Measurements from ENCODE around the gene YDJC. TPM values are rescaled to one million over a fixed set of nuclear protein-coding genes. Genes with fewer than 3 reads are reported as not detected.

YDJC gene
- total RNA-seq, 1 donor from 2014 or later, result 10.3 TPM

DNA sequence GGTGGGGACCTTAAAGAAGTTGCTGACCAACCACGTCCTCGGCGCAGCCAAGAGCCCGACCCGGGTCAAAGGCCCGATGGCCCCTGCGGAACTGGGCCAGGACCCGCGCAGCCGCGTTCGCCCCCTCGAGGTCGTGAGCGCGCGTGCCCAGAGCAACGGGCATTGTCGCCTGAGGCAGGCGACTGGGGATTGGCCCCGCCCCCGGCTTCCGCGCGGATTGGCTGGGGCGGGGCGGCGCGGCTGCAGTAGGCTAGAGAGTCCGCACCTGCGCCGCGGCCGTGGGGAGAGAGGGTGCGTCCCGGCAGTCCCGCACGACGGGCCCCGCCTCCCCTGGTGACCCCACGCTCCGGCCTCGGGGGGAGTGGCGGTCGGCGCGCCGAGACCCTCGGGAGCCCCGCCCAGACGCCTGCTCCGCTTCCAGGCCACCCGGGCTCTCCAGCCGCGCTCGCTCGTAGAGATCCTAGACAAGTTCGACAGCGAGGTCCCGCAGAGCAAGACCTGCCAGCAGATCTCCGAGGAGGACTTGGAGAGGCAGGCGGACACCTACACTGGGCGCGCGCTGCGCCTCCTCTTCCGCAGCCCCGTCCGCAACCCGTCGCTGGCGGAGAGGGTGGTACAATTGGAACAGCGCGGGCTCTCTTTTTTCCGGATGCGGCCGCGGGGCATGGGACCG, 27.7 kb upstream of the YDJC start:
- H3K4me3 Mint-ChIP-seq (ENCODE audit: unreplicated experiment), result peak overlapping the region; percentile 86
- peak overlapping the region; percentile 73 for H3K27ac Mint-ChIP-seq (ENCODE audit: unreplicated experiment)
- no peaks in the 10 kb centered on the region for H3K36me3 Mint-ChIP-seq (ENCODE audit: unreplicated experiment)
- peaks cover 4% of the 10 kb centered on the region for H3K9me3 Mint-ChIP-seq (ENCODE audit: unreplicated experiment)
- DNase-seq, result peak; percentile 84
- no peaks in the 10 kb centered on the region for H3K4me1 Mint-ChIP-seq (ENCODE audit: low read depth, unreplicated experiment)
- TF ChIP-seq, protein P1, sequence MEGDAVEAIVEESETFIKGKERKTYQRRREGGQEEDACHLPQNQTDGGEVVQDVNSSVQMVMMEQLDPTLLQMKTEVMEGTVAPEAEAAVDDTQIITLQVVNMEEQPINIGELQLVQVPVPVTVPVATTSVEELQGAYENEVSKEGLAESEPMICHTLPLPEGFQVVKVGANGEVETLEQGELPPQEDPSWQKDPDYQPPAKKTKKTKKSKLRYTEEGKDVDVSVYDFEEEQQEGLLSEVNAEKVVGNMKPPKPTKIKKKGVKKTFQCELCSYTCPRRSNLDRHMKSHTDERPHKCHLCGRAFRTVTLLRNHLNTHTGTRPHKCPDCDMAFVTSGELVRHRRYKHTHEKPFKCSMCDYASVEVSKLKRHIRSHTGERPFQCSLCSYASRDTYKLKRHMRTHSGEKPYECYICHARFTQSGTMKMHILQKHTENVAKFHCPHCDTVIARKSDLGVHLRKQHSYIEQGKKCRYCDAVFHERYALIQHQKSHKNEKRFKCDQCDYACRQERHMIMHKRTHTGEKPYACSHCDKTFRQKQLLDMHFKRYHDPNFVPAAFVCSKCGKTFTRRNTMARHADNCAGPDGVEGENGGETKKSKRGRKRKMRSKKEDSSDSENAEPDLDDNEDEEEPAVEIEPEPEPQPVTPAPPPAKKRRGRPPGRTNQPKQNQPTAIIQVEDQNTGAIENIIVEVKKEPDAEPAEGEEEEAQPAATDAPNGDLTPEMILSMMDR (IDR thresholded peaks at IDR 0.05; ENCODE audit: partially characterized antibody, unreplicated experiment), result peak; percentile 21
- peaks cover 5% of the 10 kb centered on the region for H3K27me3 Mint-ChIP-seq (ENCODE audit: unreplicated experiment)

DNA sequence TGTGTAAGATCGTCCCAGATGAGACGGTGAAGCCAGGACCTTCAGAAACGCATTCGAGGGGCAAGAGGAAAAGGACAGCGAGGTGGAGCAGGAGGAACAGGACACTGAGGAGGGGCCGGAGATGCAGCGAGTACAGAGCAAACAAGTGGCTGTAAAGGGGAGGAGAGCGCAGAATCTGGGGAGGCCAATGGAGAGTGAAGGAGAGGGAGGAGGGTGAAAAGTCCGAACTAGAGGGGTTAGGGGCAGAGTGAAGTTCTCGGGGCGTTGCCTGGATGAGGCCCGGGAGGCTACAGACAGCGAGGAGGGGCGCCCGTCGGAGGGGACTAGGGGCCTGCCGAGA, 27.2 kb upstream of the YDJC start:
- H3K4me3 Mint-ChIP-seq (ENCODE audit: unreplicated experiment), result peak overlapping the region; percentile 80
- H3K36me3 Mint-ChIP-seq (ENCODE audit: unreplicated experiment), result no peaks in the 10 kb centered on the region
- no peak for DNase-seq
- H3K9me3 Mint-ChIP-seq (ENCODE audit: unreplicated experiment), result peaks cover 4% of the 10 kb centered on the region
- H3K4me1 Mint-ChIP-seq (ENCODE audit: low read depth, unreplicated experiment), result no peaks in the 10 kb centered on the region
- peak overlapping the region; percentile 19 for H3K27ac Mint-ChIP-seq (ENCODE audit: unreplicated experiment)
- TF ChIP-seq, protein P1 (IDR thresholded peaks at IDR 0.05; ENCODE audit: partially characterized antibody, unreplicated experiment), result no peak
- peaks cover 5% of the 10 kb centered on the region for H3K27me3 Mint-ChIP-seq (ENCODE audit: unreplicated experiment)

DNA sequence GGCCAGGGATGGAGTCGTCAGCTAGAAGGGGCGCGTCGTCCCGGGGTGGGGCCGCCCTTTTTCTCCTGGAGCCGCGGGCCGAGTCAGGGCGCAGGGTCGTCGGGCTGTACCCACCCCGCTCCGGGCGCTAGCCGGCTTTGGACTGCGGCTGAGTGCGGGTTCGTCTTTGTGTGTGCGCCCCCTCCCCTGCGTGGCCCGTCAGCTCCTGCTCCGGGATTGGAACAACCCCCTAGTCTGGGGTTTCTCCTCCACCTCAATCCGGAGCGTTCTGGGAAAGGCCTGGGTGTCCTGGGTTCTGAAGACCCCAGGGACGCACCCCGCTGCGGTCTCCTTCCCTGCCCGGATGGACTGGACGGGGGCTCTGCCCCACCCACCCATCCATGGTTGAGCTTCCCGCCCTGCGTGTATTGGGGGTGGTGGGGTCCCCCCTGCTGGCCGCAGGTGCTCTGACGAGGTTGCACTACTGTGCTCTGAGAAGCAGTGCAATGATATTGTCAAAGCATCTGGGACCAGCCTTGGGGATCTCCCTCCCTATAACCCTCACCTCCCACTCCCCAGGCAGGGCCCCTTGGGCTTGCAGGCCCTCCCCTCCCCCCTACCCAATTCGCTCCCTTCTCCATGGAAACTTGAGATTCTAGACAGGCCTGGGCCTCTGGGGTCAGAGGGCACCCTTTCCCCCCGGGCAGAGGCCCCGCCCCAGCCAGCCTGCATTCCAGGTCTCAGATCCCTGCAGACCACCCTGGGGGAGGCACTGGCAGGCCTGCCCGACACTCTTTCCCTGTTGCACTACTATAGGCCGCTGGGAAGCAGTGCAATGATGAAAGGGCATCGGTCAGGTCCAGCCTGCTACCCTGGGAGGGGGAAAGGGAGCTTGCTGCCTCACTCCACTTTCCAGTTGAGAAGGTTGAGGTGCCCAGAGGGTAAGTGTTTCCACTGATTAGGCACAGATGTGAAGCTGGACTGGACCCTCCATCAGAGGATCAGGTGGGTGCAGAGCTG, 23.0 kb upstream of the YDJC start:
- DNase-seq, result peak; percentile 37
- TF ChIP-seq, protein P1 (IDR thresholded peaks at IDR 0.05; ENCODE audit: partially characterized antibody, unreplicated experiment), result no peak
- peak overlapping the region; percentile 95 for H3K4me3 Mint-ChIP-seq (ENCODE audit: unreplicated experiment)
- no peaks in the 10 kb centered on the region for H3K36me3 Mint-ChIP-seq (ENCODE audit: unreplicated experiment)
- peaks cover 13% of the 10 kb centered on the region for H3K27me3 Mint-ChIP-seq (ENCODE audit: unreplicated experiment)
- peak overlapping the region; percentile 98 for H3K27ac Mint-ChIP-seq (ENCODE audit: unreplicated experiment)
- peaks cover 14% of the 10 kb centered on the region for H3K4me1 Mint-ChIP-seq (ENCODE audit: low read depth, unreplicated experiment)
- H3K9me3 Mint-ChIP-seq (ENCODE audit: unreplicated experiment), result peaks cover 13% of the 10 kb centered on the region

DNA sequence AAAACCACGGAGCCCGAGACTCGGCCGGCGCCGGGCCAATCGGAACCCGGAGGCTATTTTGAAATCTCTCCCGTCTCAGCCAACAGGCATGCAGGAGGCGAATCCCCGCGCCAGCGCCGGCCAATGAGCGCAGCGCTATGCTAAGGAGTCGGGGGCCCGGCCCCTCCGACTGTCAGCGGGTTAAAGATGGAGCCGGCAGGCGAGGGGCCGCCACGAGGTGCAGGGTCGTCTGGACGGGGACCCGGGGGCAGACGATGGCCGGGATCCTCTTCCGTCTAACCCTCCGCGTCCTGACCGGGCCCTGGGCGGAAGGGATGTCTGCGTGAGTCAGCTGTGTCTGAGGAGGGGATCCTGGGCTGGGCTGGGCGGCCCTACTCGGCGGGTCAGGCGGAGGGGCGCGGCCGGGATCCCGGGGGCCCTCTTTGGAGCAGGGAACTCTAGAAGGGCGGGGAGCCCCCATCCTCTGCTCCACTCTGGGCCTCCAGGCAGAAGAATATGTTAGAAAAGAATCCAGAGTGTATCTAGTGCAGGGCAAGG, 22.3 kb upstream of the YDJC start:
- H3K36me3 Mint-ChIP-seq (ENCODE audit: unreplicated experiment), result no peaks in the 10 kb centered on the region
- peaks cover 12% of the 10 kb centered on the region for H3K9me3 Mint-ChIP-seq (ENCODE audit: unreplicated experiment)
- H3K27ac Mint-ChIP-seq (ENCODE audit: unreplicated experiment), result peak overlapping the region; percentile 98
- peaks cover 12% of the 10 kb centered on the region for H3K27me3 Mint-ChIP-seq (ENCODE audit: unreplicated experiment)
- H3K4me1 Mint-ChIP-seq (ENCODE audit: low read depth, unreplicated experiment), result peaks cover 14% of the 10 kb centered on the region
- TF ChIP-seq, protein P1 (IDR thresholded peaks at IDR 0.05; ENCODE audit: partially characterized antibody, unreplicated experiment), result no peak
- peak; percentile 94 for DNase-seq
- peak overlapping the region; percentile 95 for H3K4me3 Mint-ChIP-seq (ENCODE audit: unreplicated experiment)

Measured in glutamatergic neuron (in vitro differentiated cells).